AG08395 (cell line): ENCODE results near the gene ZNF521.

Source experiments
- DNase-seq: peaks from one replicate; pipeline ENCODE4 v3.0.0; 2012; ENCODE audit warnings: mixed read lengths, low spot score

Gene ZNF521

GRCh38 chr18:25250474-25250851 is 101.5 kb downstream of the ZNF521 start:
- no peak for DNase-seq

DNA sequence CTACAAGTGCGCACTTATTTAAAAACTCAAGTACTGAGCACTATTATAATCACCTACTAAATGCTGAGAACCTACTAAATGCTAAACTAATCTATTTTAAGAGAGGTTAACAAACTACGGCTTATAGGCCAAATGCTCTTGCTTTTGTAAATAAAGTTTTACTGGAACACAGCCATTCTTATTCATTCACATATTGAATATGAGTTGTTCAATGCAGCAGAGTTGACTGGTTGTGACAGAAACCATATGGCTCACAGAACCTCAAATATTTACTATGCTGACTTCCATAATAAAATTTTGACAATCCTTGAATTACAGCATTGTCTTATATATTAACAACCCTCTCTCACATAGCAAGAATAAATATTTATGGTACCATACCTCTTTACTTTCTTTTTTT is 103.2 kb downstream of the ZNF521 start:
- DNase-seq, result no peak

DNA sequence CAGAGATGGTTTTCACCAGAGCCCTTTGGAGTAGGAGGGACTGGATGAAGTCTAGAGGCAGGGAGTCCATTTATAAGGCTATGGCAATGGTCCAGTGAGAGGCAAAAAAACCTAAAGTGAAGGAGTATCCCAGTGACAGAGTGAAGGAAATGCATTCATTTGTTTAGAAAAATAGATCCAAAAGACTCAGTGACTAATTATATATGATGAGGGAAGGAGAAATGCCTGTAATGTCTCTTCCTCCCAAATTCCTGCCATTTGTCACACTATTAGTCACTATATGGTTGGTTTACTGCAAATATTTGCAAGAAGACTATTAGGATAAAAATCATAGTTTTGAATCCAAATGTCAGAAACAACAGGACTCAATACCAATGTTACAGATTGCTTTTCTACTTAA is 104.2 kb downstream of the ZNF521 start:
- DNase-seq, result peak; percentile 55

- DNase-seq, result no peak
Measured at GRCh38 chr18:25244924-25245698, 106.9 kb downstream of the ZNF521 start.

GRCh38 chr18:25244170-25244569 is 107.8 kb downstream of the ZNF521 start:
- DNase-seq, result no peak

- DNase-seq, result no peak
Measured at GRCh38 chr18:25243754-25244153, 108.2 kb downstream of the ZNF521 start.

DNA sequence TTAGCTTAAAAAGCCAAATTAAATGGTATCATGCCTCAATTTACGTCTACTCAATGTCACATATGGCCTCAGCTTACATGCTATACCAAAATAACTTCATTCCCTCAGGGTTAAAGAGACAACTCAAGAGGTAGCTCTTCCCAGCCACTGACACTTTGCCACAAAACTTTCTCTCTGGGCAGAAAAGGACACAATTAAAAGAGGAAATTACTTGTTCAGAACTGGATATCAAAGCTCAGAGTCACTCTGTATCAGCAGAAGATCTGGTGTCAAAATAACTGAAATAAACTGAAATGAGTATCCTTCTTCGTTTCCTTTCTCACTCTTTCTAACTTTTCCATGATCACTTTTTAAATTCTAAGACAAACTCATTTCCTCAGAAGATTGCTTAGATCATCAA is 108.7 kb downstream of the ZNF521 start:
- DNase-seq, result no peak

GRCh38 chr18:25240420-25240770 is 111.6 kb downstream of the ZNF521 start:
- no peak for DNase-seq

GRCh38 chr18:25239581-25240419 is 112.2 kb downstream of the ZNF521 start:
- no peak for DNase-seq

DNA sequence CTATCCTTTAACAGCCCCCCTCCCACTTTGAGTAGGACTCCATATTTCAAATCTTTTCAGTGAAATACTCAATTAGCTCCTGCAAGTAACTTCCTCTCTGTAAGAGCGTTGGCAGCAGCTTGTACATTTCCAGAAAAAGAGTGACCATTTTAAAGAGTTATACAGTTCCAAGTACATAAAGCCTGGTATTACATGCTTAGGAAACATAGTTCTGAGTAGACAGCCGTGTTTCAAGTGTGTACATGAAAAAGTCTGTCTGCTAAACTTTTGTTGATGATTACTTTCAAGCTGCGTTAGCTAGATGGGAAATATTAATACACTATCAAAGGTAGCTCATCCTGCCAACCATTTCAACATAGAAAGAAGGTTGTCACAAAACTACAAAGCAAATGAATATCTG is 112.8 kb downstream of the ZNF521 start:
- DNase-seq, result no peak

DNA sequence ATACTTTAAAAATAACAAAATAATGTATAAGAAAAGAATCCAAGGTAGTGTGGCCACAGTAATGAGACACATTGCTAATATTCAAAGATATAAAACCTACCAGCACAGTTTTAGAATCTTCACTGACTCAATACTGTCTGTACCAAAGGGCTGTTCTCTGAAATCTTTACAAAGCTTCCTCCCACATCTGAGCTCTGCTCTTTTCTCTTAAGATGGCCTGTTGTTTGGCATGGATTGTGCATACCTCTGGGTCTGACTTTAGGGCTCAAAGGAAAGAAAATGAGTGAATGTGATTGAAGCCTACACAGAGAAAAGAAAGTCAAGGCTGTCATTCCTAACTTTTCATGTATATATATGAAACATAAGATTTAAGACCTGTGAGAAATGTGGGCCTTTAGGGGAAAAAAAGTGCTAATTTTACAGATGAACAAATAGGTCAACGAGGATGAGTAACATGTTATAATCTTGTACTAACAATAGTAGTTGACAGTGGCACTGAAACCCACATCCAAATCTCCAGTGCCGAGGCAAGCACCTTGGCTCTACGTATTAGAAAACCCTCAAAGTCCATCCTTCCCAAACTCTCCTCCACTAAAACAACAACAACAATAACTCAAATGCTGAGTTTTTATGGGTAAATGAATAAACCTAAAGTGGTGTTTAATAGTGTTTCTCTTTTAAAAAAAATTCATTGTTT is 114.2 kb downstream of the ZNF521 start:
- DNase-seq, result no peak

DNA sequence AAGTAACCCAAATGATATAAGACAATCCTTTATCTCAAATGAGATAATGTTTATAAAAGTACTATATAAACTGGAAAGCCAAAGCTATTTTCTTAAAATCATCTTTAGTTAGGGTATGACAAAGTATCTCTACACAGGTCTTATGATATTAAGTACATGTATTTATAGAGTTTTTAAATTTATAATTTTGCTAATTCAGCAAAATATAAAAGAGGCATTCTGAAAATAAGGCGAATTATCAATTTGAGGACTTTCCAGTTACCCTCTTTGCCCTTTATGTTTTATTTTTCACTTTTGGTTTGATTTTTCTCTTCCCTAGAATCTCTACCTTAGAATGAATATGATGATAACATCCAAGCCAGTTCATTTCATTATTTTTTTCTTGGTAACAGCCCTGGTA is 115.2 kb downstream of the ZNF521 start:
- no peak for DNase-seq

- DNase-seq, result no peak
Measured at GRCh38 chr18:25235401-25236042, 116.4 kb downstream of the ZNF521 start.

- no peak for DNase-seq
Measured at GRCh38 chr18:25234740-25235345, 117.1 kb downstream of the ZNF521 start.

- no peak for DNase-seq
Measured at GRCh38 chr18:25234322-25234639, 117.7 kb downstream of the ZNF521 start.

DNA sequence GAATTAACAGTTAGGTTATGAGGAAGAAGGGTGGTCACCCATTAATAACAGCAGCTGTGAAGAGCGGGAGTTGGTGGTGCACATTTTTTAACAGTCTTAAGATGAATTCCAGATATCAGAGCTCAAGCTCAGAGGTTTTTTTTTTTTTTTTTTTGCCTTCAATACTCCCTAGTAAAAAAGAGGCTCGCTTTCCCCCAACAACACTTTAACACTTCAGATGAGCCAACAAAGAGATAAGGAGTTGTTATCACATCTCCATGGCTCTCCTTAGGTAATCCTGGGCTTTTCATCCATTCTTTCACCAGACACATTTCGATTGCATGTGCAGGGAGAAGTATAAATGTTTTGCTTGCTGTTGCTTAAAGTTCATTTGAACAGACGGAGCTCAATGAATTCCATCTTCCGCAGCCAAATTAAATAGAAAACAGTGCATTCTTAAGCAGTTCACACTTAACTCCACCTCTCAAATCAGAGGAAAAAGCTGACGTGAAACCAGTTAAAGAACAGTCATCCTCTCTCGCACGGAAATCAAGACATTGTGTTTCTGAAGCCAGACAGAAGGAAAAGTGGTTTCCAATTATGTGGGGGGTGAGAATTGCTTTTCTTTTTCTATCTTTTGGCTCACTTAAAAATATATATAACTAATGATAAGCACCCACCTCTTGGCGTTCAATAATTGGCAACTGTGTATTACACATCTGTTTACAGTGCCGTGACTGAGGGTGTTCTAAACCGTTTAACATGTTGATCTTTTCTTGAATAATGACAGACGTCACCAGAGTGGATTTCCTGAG is 118.2 kb downstream of the ZNF521 start:
- peak; percentile 35 for DNase-seq

DNA sequence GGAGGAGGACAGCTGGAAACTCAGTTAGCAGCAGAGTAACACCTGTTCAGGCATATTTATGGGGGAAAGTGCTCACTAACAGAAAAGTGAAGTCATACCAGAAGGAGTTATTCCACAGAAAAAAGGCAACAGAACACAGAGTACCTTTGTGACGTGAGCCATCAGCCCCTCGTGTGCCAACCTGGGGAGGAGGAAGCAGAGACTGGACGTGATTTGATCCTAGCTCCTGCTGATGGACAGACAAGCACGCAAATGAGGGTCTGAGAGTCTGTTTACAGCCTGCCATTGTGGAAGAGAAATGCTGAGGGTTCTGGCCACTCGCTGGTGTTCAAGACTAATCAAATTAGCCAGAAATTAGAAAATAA is 120.7 kb downstream of the ZNF521 start:
- DNase-seq, result no peak

- DNase-seq, result peak; percentile 88
Measured at GRCh38 chr18:25230658-25231326, 121.2 kb downstream of the ZNF521 start.

- DNase-seq, result no peak
Measured at GRCh38 chr18:25229920-25230319, 122.0 kb downstream of the ZNF521 start.

GRCh38 chr18:25229081-25229480 is 122.9 kb downstream of the ZNF521 start:
- peak; percentile 62 for DNase-seq

- DNase-seq, result no peak
Measured at GRCh38 chr18:25228410-25228809, 123.6 kb downstream of the ZNF521 start.
